ENCODE data around the gene C3orf33. TPM values are rescaled to one million over a fixed set of nuclear protein-coding genes. Genes with fewer than 3 reads are reported as not detected.

Gene C3orf33
- total RNA-seq, 1 experiment from 2014 or later: 5.1 TPM

- no peaks in the 10 kb centered on the region for H3K9me2 ChIP-seq (replicated peaks; ENCODE audit: insufficient read depth, low read length)
- no peaks in the 10 kb centered on the region for H3K79me2 ChIP-seq (ENCODE audit: low read length)
- H3K4me1 ChIP-seq (ENCODE audit: low read length): peaks cover 18% of the 10 kb centered on the region
- no peaks in the 10 kb centered on the region for H3K36me3 ChIP-seq (ENCODE audit: insufficient read depth, low read length)
- no peaks in the 10 kb centered on the region for H3K9me3 ChIP-seq (ENCODE audit: low read length)
- H4K20me1 ChIP-seq (ENCODE audit: insufficient read depth, low read depth, low read length): no peaks in the 10 kb centered on the region
- H3K9ac ChIP-seq (ENCODE audit: low read length): no peak overlapping the region
- no peak overlapping the region for H3K27ac ChIP-seq (ENCODE audit: low read length)
- no peak for DNase-seq
- H3K4me3 ChIP-seq (ENCODE audit: low read length): no peak overlapping the region
- H3K27me3 ChIP-seq (ENCODE audit: low read length): no peaks in the 10 kb centered on the region
- no peak overlapping the region for H3K4me2 ChIP-seq (ENCODE audit: low read depth, low read length, poor library complexity, severe bottlenecking)
- no peak overlapping the region for H2AFZ ChIP-seq (ENCODE audit: low read length)
Measured at GRCh38 chr3:155747946-155748290, 58.2 kb downstream of the C3orf33 start.

GRCh38 chr3:155747286-155747945 is 58.7 kb downstream of the C3orf33 start:
- H3K27me3 ChIP-seq (ENCODE audit: low read length): no peaks in the 10 kb centered on the region; the same call in 1 of the 2 replicates
- H3K27ac ChIP-seq (ENCODE audit: low read length): no peak overlapping the region
- no peaks in the 10 kb centered on the region for H3K36me3 ChIP-seq (ENCODE audit: insufficient read depth, low read length)
- H3K9me2 ChIP-seq (replicated peaks; ENCODE audit: insufficient read depth, low read length): no peaks in the 10 kb centered on the region
- no peak overlapping the region for H3K4me2 ChIP-seq (ENCODE audit: low read depth, low read length, poor library complexity, severe bottlenecking)
- no peaks in the 10 kb centered on the region for H3K9me3 ChIP-seq (ENCODE audit: low read length)
- H3K4me1 ChIP-seq (ENCODE audit: low read length): peaks cover 18% of the 10 kb centered on the region
- no peak for DNase-seq
- no peaks in the 10 kb centered on the region for H4K20me1 ChIP-seq (ENCODE audit: insufficient read depth, low read depth, low read length)
- H2AFZ ChIP-seq (ENCODE audit: low read length): no peak overlapping the region
- H3K4me3 ChIP-seq (ENCODE audit: low read length): no peak overlapping the region
- H3K9ac ChIP-seq (ENCODE audit: low read length): no peak overlapping the region
- H3K79me2 ChIP-seq (ENCODE audit: low read length): no peaks in the 10 kb centered on the region

- DNase-seq: no peak
- Histone ChIP-seq H3K9me2 (replicated peaks; ENCODE audit: insufficient read depth, low read length) (no peaks in the 10 kb centered on the region), H3K4me1 (ENCODE audit: low read length) (peaks cover 18% of the 10 kb centered on the region), H3K9me3 (ENCODE audit: low read length) (no peaks in the 10 kb centered on the region), H3K4me2 (ENCODE audit: low read depth, low read length, poor library complexity, severe bottlenecking) (no peak overlapping the region), H3K27ac (ENCODE audit: low read length) (no peak overlapping the region), H3K4me3 (ENCODE audit: low read length) (no peak overlapping the region), H3K36me3 (ENCODE audit: insufficient read depth, low read length) (no peaks in the 10 kb centered on the region), H2AFZ (ENCODE audit: low read length) (no peak overlapping the region), H3K27me3 (ENCODE audit: low read length) (no peaks in the 10 kb centered on the region; the same call in 1 of the 2 replicates), H3K9ac (ENCODE audit: low read length) (no peak overlapping the region), H4K20me1 (ENCODE audit: insufficient read depth, low read depth, low read length) (no peaks in the 10 kb centered on the region), H3K79me2 (ENCODE audit: low read length) (no peaks in the 10 kb centered on the region)
Measured at GRCh38 chr3:155746703-155747102, 59.4 kb downstream of the C3orf33 start.

GRCh38 chr3:155745795-155746550 is 60.1 kb downstream of the C3orf33 start:
- H4K20me1 ChIP-seq (ENCODE audit: insufficient read depth, low read depth, low read length): no peaks in the 10 kb centered on the region
- H3K79me2 ChIP-seq (ENCODE audit: low read length): no peaks in the 10 kb centered on the region
- H3K27me3 ChIP-seq (ENCODE audit: low read length): no peaks in the 10 kb centered on the region; the same call in 1 of the 2 replicates
- no peak overlapping the region for H3K4me3 ChIP-seq (ENCODE audit: low read length)
- no peaks in the 10 kb centered on the region for H3K9me3 ChIP-seq (ENCODE audit: low read length)
- no peak overlapping the region for H2AFZ ChIP-seq (ENCODE audit: low read length)
- H3K27ac ChIP-seq (ENCODE audit: low read length): no peak overlapping the region
- peaks cover 21% of the 10 kb centered on the region for H3K4me1 ChIP-seq (ENCODE audit: low read length)
- no peak overlapping the region for H3K9ac ChIP-seq (ENCODE audit: low read length)
- no peaks in the 10 kb centered on the region for H3K36me3 ChIP-seq (ENCODE audit: insufficient read depth, low read length)
- no peak for DNase-seq
- no peak overlapping the region for H3K4me2 ChIP-seq (ENCODE audit: low read depth, low read length, poor library complexity, severe bottlenecking)
- no peaks in the 10 kb centered on the region for H3K9me2 ChIP-seq (replicated peaks; ENCODE audit: insufficient read depth, low read length)

- H2AFZ ChIP-seq (ENCODE audit: low read length): peak within 1 kb of the TSS; percentile 97
- H3K9ac ChIP-seq (ENCODE audit: low read length): peak within 1 kb of the TSS; percentile 79
- H3K4me1 ChIP-seq (ENCODE audit: low read length): peaks cover 21% of the 10 kb centered on the region
- peak; percentile 74 for DNase-seq
- H3K79me2 ChIP-seq (ENCODE audit: low read length): no peaks in the 10 kb centered on the region
- H3K36me3 ChIP-seq (ENCODE audit: insufficient read depth, low read length): no peaks in the 10 kb centered on the region
- H4K20me1 ChIP-seq (ENCODE audit: insufficient read depth, low read depth, low read length): no peaks in the 10 kb centered on the region
- no peaks in the 10 kb centered on the region for H3K9me2 ChIP-seq (replicated peaks; ENCODE audit: insufficient read depth, low read length)
- no peaks in the 10 kb centered on the region; the same call in 1 of the 2 replicates for H3K27me3 ChIP-seq (ENCODE audit: low read length)
- H3K4me3 ChIP-seq (ENCODE audit: low read length): peak within 1 kb of the TSS; percentile 80
- no peaks in the 10 kb centered on the region for H3K9me3 ChIP-seq (ENCODE audit: low read length)
- H3K4me2 ChIP-seq (ENCODE audit: low read depth, low read length, poor library complexity, severe bottlenecking): peak within 1 kb of the TSS; percentile 99
- H3K27ac ChIP-seq (ENCODE audit: low read length): no peak within 1 kb of the TSS
Measured at GRCh38 chr3:155744626-155745324, 61.3 kb downstream of the C3orf33 start, which contains the start of gene PLCH1. TSS of gene PLCH1 (minus strand) at chr3:155745071. CDS start at chr3:155704224, 40,847 bp downstream.

- Histone ChIP-seq H3K27me3 (ENCODE audit: low read length) (no peaks in the 10 kb centered on the region; the same call in 1 of the 2 replicates), H3K36me3 (ENCODE audit: insufficient read depth, low read length) (no peaks in the 10 kb centered on the region), H3K27ac (ENCODE audit: low read length) (no peak overlapping the region)
Measured at GRCh38 chr3:155744010-155744625, 62.0 kb downstream of the C3orf33 start.

GRCh38 chr3:155743606-155744005 is 62.5 kb downstream of the C3orf33 start:
- Histone ChIP-seq H3K4me2 (ENCODE audit: low read depth, low read length, poor library complexity, severe bottlenecking) (peak overlapping the region; percentile 99), H3K79me2 (ENCODE audit: low read length) (no peaks in the 10 kb centered on the region), H4K20me1 (ENCODE audit: insufficient read depth, low read depth, low read length) (no peaks in the 10 kb centered on the region), H3K4me1 (ENCODE audit: low read length) (peaks cover 21% of the 10 kb centered on the region), H3K9me2 (replicated peaks; ENCODE audit: insufficient read depth, low read length) (no peaks in the 10 kb centered on the region), H3K27me3 (ENCODE audit: low read length) (no peaks in the 10 kb centered on the region; the same call in 1 of the 2 replicates), H2AFZ (ENCODE audit: low read length) (peak overlapping the region; percentile 97), H3K9me3 (ENCODE audit: low read length) (no peaks in the 10 kb centered on the region), H3K4me3 (ENCODE audit: low read length) (peak overlapping the region; percentile 80), H3K27ac (ENCODE audit: low read length) (no peak overlapping the region), H3K9ac (ENCODE audit: low read length) (peak overlapping the region; percentile 79), H3K36me3 (ENCODE audit: insufficient read depth, low read length) (no peaks in the 10 kb centered on the region)
- DNase-seq: no peak

More at GRCh38 chr3:155744010-155744625, 62.0 kb downstream of the C3orf33 start:
- peak overlapping the region; percentile 79 for H3K9ac ChIP-seq (ENCODE audit: low read length)
- H3K9me3 ChIP-seq (ENCODE audit: low read length): no peaks in the 10 kb centered on the region
- H3K4me2 ChIP-seq (ENCODE audit: low read depth, low read length, poor library complexity, severe bottlenecking): peak overlapping the region; percentile 99
- peaks cover 21% of the 10 kb centered on the region for H3K4me1 ChIP-seq (ENCODE audit: low read length)
- H3K4me3 ChIP-seq (ENCODE audit: low read length): peak overlapping the region; percentile 80
- peak; percentile 80 for DNase-seq
- H2AFZ ChIP-seq (ENCODE audit: low read length): peak overlapping the region; percentile 97
- H3K79me2 ChIP-seq (ENCODE audit: low read length): no peaks in the 10 kb centered on the region
- no peaks in the 10 kb centered on the region for H3K9me2 ChIP-seq (replicated peaks; ENCODE audit: insufficient read depth, low read length)
- H4K20me1 ChIP-seq (ENCODE audit: insufficient read depth, low read depth, low read length): no peaks in the 10 kb centered on the region

Data from Karpas-422 (cell line).